ENCODE data around the gene MT1A.

- TF ChIP-seq, protein P1, sequence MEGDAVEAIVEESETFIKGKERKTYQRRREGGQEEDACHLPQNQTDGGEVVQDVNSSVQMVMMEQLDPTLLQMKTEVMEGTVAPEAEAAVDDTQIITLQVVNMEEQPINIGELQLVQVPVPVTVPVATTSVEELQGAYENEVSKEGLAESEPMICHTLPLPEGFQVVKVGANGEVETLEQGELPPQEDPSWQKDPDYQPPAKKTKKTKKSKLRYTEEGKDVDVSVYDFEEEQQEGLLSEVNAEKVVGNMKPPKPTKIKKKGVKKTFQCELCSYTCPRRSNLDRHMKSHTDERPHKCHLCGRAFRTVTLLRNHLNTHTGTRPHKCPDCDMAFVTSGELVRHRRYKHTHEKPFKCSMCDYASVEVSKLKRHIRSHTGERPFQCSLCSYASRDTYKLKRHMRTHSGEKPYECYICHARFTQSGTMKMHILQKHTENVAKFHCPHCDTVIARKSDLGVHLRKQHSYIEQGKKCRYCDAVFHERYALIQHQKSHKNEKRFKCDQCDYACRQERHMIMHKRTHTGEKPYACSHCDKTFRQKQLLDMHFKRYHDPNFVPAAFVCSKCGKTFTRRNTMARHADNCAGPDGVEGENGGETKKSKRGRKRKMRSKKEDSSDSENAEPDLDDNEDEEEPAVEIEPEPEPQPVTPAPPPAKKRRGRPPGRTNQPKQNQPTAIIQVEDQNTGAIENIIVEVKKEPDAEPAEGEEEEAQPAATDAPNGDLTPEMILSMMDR (IDR thresholded peaks at IDR 0.05) = no peak
- peak in 2 of 3 donors; percentile 13 to 23 for TF ChIP-seq POLR2AphosphoS5 (IDR thresholded peaks at IDR 0.05)
- no peak for TF ChIP-seq POLR2A (IDR thresholded peaks at IDR 0.05)
Measured at GRCh38 chr16:56667581-56668571, 29.4 kb downstream of the MT1A start, which contains the start of gene MT1G.

Data from breast epithelium (tissue), 3 donors.